ENCODE results near the gene PHACTR4. TPM values are rescaled to one million over a fixed set of nuclear protein-coding genes. Genes with fewer than 3 reads are reported as not detected.

Gene PHACTR4
- total and polyA plus RNA-seq, 2 of the 13 experiments (the other 11 are each of a cell fraction or from before 2014, with no cell fraction given): 13.9 to 17.1 TPM

DNA sequence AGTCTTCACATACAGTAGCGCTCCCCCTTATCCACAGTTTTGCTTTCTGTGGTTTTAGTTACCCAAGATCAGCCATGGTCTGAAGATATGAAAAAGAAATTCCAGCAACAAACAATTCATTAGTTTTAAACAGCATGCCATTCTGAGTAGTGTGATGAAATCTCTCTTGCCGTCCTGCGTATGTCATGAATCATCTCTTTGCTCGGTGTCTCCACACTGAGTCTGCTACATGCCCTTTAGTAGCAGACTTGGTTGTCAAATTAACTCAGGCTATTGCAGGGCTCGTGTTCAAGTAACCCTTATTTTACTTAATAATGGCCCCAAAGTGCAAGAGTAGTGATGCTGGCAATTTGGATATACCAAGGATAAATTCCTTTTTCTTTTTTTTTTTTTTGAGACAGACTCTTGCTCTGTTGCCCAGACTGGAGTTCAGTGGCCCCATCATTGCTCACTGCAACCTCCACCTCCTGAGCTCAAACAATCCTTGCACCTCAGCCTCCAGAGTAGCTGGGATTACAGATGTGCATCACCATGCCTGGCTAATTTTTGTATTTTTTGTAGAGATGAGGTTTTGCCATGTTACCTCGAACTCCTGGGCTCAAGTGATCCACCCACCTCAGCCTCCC is 22.6 kb downstream of the PHACTR4 start:
- 90% methylated on average over 6 of the region's 6 CpGs for WGBS (ENCODE audit: low lambda C conversion rate)
- POLR2A ChIA-PET: no interaction called here
- H3K27ac ChIP-seq (ENCODE audit: extremely low read length, insufficient read depth, low read length): no peak overlapping the region

DNA sequence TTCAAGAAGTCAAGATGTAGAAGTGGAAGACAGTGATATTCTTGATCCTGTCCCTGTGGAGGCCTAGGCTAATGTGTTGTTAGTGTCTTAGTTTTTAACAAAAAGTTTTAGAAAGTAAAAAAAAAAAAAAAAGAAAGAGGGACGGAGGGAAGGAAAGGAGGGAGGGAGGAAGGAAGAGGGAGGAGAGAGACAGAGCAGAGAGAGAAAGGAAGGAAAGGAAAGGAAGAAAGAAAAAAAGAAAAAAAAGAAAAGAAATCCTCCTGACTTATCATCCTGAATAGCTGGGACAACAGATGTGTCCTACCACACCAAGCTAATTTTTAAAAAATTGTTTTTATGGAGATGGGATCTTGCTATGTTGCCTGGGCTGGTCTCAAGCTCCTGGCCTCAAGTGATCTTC is 24.6 kb downstream of the PHACTR4 start:
- POLR2A ChIA-PET: no interaction called here
- no peak overlapping the region for H3K9ac ChIP-seq (ENCODE audit: insufficient read depth, low read depth, low read length)
- no peaks in the 10 kb centered on the region for H4K20me1 ChIP-seq (ENCODE audit: insufficient read depth, low read length)
- intact Hi-C loops (cut with micrococcal nuclease; ENCODE audit: unreplicated experiment): no loop called here
- WGBS (ENCODE audit: low lambda C conversion rate): 92% methylated on average over 1 of the region's 1 CpG
- H3K79me2 ChIP-seq (ENCODE audit: insufficient read depth, low read length): peaks cover 61% of the 10 kb centered on the region
- H3K4me2 ChIP-seq (ENCODE audit: low read depth, low read length): no peak overlapping the region
- H3K9me3 ChIP-seq (ENCODE audit: low read length): no peaks in the 10 kb centered on the region
- H2AFZ ChIP-seq (ENCODE audit: low read length): no peak overlapping the region
- H3K4me1 ChIP-seq (ENCODE audit: insufficient read depth, low read length): no peaks in the 10 kb centered on the region
- no peaks in the 10 kb centered on the region for H3K27me3 ChIP-seq (ENCODE audit: control insufficient read depth in 1 of 2, insufficient read depth in 2 of 2, low read length in 2 of 2)
- ATAC-seq (no peak), FAIRE-seq (no peak), DNase-seq (ENCODE audit: low spot score) (no peak)
- H3K36me3 ChIP-seq (replicated peaks in 1 of 2; ENCODE audit: control insufficient read depth in 1 of 2, insufficient read depth in 2 of 2, low read length in 2 of 2): peaks cover 1 to 7% of the 10 kb centered on the region in 2 experiments; a peak in 2 of 5 replicates
- BruUV-seq (replicated peaks): no TSS peak
- H3K27ac ChIP-seq (ENCODE audit: extremely low read length, insufficient read depth, low read length): no peak overlapping the region
- no peak overlapping the region for H3K4me3 ChIP-seq (replicated peaks in 1 of 3; ENCODE audit: insufficient read depth in 1 of 3, low read depth in 2 of 3, low read length in 3 of 3)
- in situ Hi-C loops (cut with HindIII; ENCODE audit: extremely low pct_ligation_motif_present, low pct_unique_long_range_greater_than_20kb): no loop called here
- CTCF ChIA-PET (ENCODE audit: low intra/inter-chr PET ratio, low total read pairs): no interaction called here
- no peak for TF ChIP-seq ZNF441 (CRISPR knock-in tag; IDR thresholded peaks at IDR 0.05; ENCODE audit: borderline replicate concordance)
- TF ChIP-seq ZNF33B (CRISPR knock-in tag; IDR thresholded peaks at IDR 0.05): no peak
- no peak for TF ChIP-seq KLF12 (CRISPR knock-in tag; IDR thresholded peaks at IDR 0.05; ENCODE audit: borderline replicate concordance)
- TF ChIP-seq, protein P1, sequence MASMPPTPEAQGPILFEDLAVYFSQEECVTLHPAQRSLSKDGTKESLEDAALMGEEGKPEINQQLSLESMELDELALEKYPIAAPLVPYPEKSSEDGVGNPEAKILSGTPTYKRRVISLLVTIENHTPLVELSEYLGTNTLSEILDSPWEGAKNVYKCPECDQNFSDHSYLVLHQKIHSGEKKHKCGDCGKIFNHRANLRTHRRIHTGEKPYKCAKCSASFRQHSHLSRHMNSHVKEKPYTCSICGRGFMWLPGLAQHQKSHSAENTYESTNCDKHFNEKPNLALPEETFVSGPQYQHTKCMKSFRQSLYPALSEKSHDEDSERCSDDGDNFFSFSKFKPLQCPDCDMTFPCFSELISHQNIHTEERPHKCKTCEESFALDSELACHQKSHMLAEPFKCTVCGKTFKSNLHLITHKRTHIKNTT (CRISPR knock-in tag; IDR thresholded peaks at IDR 0.05): no peak
- TF ChIP-seq SCMH1 (CRISPR knock-in tag; IDR thresholded peaks at IDR 0.05; ENCODE audit: borderline replicate concordance): no peak
- no peak for TF ChIP-seq MBNL3 (CRISPR knock-in tag; conservative IDR thresholded peaks at IDR 0.05)
- no peak for TF ChIP-seq SMAD1 (CRISPR knock-in tag; IDR thresholded peaks at IDR 0.05; ENCODE audit: borderline replicate concordance, low read depth)
- TF ChIP-seq, protein P2, sequence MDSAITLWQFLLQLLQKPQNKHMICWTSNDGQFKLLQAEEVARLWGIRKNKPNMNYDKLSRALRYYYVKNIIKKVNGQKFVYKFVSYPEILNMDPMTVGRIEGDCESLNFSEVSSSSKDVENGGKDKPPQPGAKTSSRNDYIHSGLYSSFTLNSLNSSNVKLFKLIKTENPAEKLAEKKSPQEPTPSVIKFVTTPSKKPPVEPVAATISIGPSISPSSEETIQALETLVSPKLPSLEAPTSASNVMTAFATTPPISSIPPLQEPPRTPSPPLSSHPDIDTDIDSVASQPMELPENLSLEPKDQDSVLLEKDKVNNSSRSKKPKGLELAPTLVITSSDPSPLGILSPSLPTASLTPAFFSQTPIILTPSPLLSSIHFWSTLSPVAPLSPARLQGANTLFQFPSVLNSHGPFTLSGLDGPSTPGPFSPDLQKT (CRISPR knock-in tag; IDR thresholded peaks at IDR 0.05; ENCODE audit: borderline replicate concordance): no peak

More for the DNA sequence above, 22.6 kb downstream of the PHACTR4 start:
- H4K20me1 ChIP-seq (ENCODE audit: insufficient read depth, low read length): 0 out of 2 replicates have a peak, but pooled peaks cover 4% of the 10 kb centered on the region
- peaks cover 1 to 7% of the 10 kb centered on the region in 2 experiments; a peak in 2 of 5 replicates for H3K36me3 ChIP-seq (replicated peaks in 1 of 2; ENCODE audit: control insufficient read depth in 1 of 2, insufficient read depth in 2 of 2, low read length in 2 of 2)
- DNase-seq (ENCODE audit: low spot score): no peak
- in situ Hi-C loops (cut with HindIII; ENCODE audit: extremely low pct_ligation_motif_present, low pct_unique_long_range_greater_than_20kb): no loop called here
- H3K9me3 ChIP-seq (ENCODE audit: low read length): no peaks in the 10 kb centered on the region
- CTCF ChIA-PET (ENCODE audit: low intra/inter-chr PET ratio, low total read pairs): no interaction called here
- no peak for TF ChIP-seq ZSCAN25 (CRISPR knock-in tag; IDR thresholded peaks at IDR 0.05)
- TF ChIP-seq FOSL2 (CRISPR knock-in tag; IDR thresholded peaks at IDR 0.05): peak; percentile 63
- TF ChIP-seq HDAC1 (CRISPR knock-in tag; IDR thresholded peaks at IDR 0.05): no peak
- TF ChIP-seq, protein P3, sequence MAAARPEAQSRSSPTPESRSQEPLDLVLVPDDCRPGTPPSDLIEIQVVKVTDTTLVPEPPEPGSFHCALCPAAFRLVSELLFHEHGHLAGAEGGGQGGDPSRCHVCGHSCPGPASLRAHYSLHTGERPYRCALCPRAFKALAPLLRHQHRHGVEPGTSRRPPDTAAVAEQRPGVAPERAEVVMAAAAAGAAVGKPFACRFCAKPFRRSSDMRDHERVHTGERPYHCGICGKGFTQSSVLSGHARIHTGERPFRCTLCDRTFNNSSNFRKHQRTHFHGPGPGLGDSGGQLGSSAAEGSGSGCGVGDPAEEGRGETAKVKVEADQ (CRISPR knock-in tag; IDR thresholded peaks at IDR 0.05; ENCODE audit: borderline replicate concordance): no peak
- TF ChIP-seq ZNF136 (CRISPR knock-in tag; IDR thresholded peaks at IDR 0.05; ENCODE audit: low read depth): no peak
- TF ChIP-seq AHR (CRISPR knock-in tag; IDR thresholded peaks at IDR 0.05): no peak
- TF ChIP-seq, protein P4, sequence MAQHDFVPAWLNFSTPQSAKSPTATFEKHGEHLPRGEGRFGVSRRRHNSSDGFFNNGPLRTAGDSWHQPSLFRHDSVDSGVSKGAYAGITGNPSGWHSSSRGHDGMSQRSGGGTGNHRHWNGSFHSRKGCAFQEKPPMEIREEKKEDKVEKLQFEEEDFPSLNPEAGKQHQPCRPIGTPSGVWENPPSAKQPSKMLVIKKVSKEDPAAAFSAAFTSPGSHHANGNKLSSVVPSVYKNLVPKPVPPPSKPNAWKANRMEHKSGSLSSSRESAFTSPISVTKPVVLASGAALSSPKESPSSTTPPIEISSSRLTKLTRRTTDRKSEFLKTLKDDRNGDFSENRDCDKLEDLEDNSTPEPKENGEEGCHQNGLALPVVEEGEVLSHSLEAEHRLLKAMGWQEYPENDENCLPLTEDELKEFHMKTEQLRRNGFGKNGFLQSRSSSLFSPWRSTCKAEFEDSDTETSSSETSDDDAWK (CRISPR knock-in tag; IDR thresholded peaks at IDR 0.05): no peak
- no peak for FAIRE-seq
- H3K4me1 ChIP-seq (ENCODE audit: insufficient read depth, low read length): no peaks in the 10 kb centered on the region
- H3K9ac ChIP-seq (ENCODE audit: insufficient read depth, low read depth, low read length): no peak overlapping the region
- no peak overlapping the region for H3K4me2 ChIP-seq (ENCODE audit: low read depth, low read length)
- H3K4me3 ChIP-seq (replicated peaks in 1 of 3; ENCODE audit: insufficient read depth in 1 of 3, low read depth in 2 of 3, low read length in 3 of 3): no peak overlapping the region
- ATAC-seq: no peak
- H3K27me3 ChIP-seq (ENCODE audit: control insufficient read depth in 1 of 2, insufficient read depth in 2 of 2, low read length in 2 of 2): no peaks in the 10 kb centered on the region
- intact Hi-C loops (cut with micrococcal nuclease; ENCODE audit: unreplicated experiment): no loop called here
- no peak overlapping the region for H2AFZ ChIP-seq (ENCODE audit: low read length)
- H3K79me2 ChIP-seq (ENCODE audit: insufficient read depth, low read length): peaks cover 67% of the 10 kb centered on the region
- BruUV-seq (replicated peaks): no TSS peak
